Measurements from ENCODE around the gene ISM1.
A peak's percentile ranks its signal among the peaks of the same experiment; 100 is the strongest.

The ISM1 gene

GRCh38 chr20:13259921-13260320 is 38.8 kb downstream of the ISM1 start:
- no peak for DNase-seq

- DNase-seq: no peak
Observed at GRCh38 chr20:13260650-13261279, 39.7 kb downstream of the ISM1 start.

GRCh38 chr20:13261460-13262301 is 40.6 kb downstream of the ISM1 start:
- peak; percentile 43 for DNase-seq

- no peak for DNase-seq
Observed at GRCh38 chr20:13262302-13262650, 41.2 kb downstream of the ISM1 start.

GRCh38 chr20:13262671-13263360 is 41.7 kb downstream of the ISM1 start:
- DNase-seq: no peak

- no peak for DNase-seq
Observed at GRCh38 chr20:13263451-13263850, 42.4 kb downstream of the ISM1 start.

GRCh38 chr20:13264907-13265306 is 43.8 kb downstream of the ISM1 start:
- DNase-seq: no peak

- DNase-seq: no peak
Observed at GRCh38 chr20:13265941-13266340, 44.9 kb downstream of the ISM1 start.

GRCh38 chr20:13267231-13267630 is 46.2 kb downstream of the ISM1 start:
- DNase-seq: no peak

GRCh38 chr20:13268953-13269352 is 47.9 kb downstream of the ISM1 start:
- no peak for DNase-seq

DNA sequence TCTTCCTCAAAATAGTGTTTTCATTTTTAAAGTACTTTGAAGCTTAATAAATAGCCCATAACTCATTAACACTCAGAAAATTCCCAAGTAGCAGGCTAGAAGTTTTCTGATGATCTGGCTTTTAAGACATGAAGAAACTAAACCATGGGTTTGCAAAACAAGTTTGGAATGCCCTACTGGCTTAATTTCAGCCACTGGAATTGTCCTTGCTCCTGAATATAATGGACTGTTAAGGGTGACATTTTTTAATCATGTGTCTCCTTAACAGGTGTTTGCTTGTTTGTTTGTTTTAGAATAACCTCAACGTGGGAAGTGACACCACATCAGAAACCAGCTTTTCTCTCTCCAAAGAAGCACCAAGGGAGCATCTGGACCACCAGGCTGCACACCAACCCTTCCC is 49.1 kb downstream of the ISM1 start:
- DNase-seq: no peak

DNA sequence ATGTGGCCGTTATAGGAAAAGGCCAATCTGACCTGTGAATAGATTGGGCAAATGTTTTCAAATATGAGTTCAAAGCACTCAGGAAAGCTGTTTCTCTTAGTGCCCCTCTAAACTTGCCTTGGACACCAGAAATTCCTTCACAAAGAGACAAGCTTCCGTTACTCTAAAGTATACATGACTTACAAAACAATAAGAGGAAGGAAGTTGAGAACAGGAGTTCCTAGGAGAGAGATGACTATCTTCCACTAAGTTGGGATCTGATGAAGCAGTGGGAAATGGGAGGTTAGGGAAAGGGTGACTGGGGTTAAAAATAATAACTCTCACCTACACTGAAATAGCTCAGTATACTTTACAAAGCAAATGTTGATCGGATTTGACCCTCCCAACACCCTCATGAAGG is 50.0 kb downstream of the ISM1 start:
- DNase-seq: no peak

GRCh38 chr20:13271977-13272975 is 51.2 kb downstream of the ISM1 start:
- no peak for DNase-seq

GRCh38 chr20:13274275-13274861 is 53.3 kb downstream of the ISM1 start:
- no peak for DNase-seq

DNA sequence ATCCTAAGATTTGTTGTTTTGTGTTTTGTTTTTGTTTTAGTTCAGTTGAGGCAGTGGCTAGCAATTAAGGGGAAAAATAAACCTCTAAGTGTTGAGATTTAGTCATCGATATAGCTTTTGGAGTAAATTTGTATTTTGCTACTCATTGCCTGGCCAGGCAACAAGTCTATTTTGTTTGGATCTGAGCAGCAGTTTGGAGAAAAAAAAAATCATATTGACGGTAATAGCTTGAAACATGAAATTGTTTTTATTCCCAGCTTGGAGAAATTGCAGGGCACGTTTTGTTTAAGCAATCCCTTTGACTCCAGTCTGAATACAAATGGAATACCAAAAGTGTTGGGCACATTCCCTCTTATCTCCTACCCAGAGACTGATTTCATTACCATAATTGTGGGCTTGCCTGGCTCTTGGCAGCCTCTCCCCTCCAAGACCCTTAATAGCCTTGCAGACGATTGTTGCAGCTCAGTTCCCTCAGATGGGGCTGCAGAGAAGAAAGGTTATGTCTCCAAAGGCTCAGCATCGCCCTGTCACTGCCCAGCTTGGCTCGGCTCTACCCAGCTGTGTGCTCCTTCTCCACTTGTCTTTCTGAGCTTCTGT is 56.0 kb downstream of the ISM1 start:
- no peak for DNase-seq

- no peak for DNase-seq
Observed at GRCh38 chr20:13277663-13278295, 56.7 kb downstream of the ISM1 start.

- no peak for DNase-seq
Observed at GRCh38 chr20:13278812-13279570, 57.9 kb downstream of the ISM1 start.

DNA sequence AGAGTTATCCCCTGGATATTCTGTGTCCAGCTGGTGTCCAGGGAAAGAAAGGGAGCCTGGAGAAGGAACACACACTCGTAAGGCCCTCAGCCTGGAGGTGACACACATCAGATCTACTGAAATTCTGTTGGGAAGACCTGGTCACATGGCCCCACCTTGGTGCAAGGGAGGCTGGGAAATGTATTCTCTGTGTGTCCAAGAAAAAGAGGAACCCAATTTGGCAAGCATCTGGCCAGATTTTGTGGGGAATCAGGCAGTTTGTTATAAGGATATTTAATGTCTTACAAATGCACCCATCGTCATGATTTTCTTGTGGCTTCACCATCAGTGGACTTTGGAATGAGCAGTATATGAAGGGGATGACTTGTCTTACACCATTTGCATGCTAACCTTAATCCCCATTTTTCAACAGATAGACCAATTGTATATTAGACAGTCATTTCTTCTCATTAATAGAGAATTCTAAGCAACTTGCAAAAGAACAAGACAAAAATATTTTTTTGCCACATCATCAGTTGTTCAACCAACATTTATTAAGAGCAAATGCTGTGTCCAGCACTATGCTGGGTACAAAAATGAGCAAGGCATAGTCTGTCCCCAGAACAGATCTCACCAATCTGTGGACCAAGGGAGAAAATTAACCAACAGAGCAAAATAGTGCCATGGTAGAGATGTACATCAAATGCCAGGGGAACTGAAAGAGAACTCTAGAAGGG is 59.7 kb downstream of the ISM1 start:
- no peak for DNase-seq

- DNase-seq: no peak
Observed at GRCh38 chr20:13283869-13284829, 63.1 kb downstream of the ISM1 start.
